K562 (cell line): ENCODE results near the gene CPED1. TPM values are rescaled to one million over a fixed set of nuclear protein-coding genes. Genes with fewer than 3 reads are reported as not detected.

Source experiments
- E2F3 ChIP-seq: fragments of 250-450 bp; sonication (Bioruptor Pico); IDR thresholded peaks from 2 replicates; pipeline ENCODE4 v1.4.0; 2020; ENCODE audit warnings: mild to moderate bottlenecking
- KLF6 ChIP-seq: fragments of 250-450 bp; sonication (Bioruptor Pico); IDR thresholded peaks from 2 replicates; pipeline ENCODE4 v1.4.0; 2020; ENCODE audit warnings: mild to moderate bottlenecking, moderate library complexity, borderline replicate concordance
- MECOM ChIP-seq: fragments of 250-450 bp; sonication (Bioruptor Pico); IDR thresholded peaks from 2 replicates; pipeline ENCODE4 v1.8.0; 2022; ENCODE audit warnings: inconsistent platforms
- SMAD4 ChIP-seq: fragments of 250-450 bp; sonication (Bioruptor Pico); conservative IDR thresholded peaks from 2 replicates; pipeline ENCODE4 v1.8.0; 2021; ENCODE audit warnings: inconsistent platforms, mild to moderate bottlenecking, moderate library complexity
- SNIP1 ChIP-seq: fragments of 450-650 bp; IDR thresholded peaks from 2 replicates; pipeline ENCODE4 v1.7.1; 2017; ENCODE audit warnings: low read depth, mild to moderate bottlenecking
- ZNF224 ChIP-seq: sonication (generic); formaldehyde crosslinking; IDR thresholded peaks from 2 replicates; pipeline ENCODE4 v1.8.0; 2022; ENCODE audit warnings: mild to moderate bottlenecking, missing genetic modification reagents
- ZNF507 ChIP-seq: conservative IDR thresholded peaks from 2 replicates; pipeline ENCODE4 v1.6.1; 2017; ENCODE audit warnings: missing genetic modification characterization, missing compliant biosample characterization
- ZNF644 ChIP-seq: fragments of 200-800 bp; sonication (Bioruptor generic); IDR thresholded peaks from 2 replicates; pipeline ENCODE4 v1.6.1; 2016; ENCODE audit warnings: low read depth, missing genetic modification characterization, missing compliant biosample characterization
- polyA plus RNA-seq, 8 experiments: library from polyadenylated mRNA; depleted of rRNA in 4 of 8; stranded (reverse) in 5 of 8; unstranded in 3 of 8; fragments of >200 nt; fragmentation: Nextera tagmentation in 2 of 8; fragmentation: Illumina TruSeq in 1 of 8; extraction: Ambion mirVana in 2 of 8; extraction: Trizol in 1 of 8; gene quantifications; 2 replicates each; pipeline versions ENCODE4 v1.2.1 to v1.2.3, GENCODE V29; 2011 to 2014; ENCODE audit warnings: inconsistent platforms in 1 of 8, missing spikeins in 1 of 8
- total RNA-seq, 7 experiments: library from RNA; depleted of rRNA in 6 of 7; stranded (reverse); fragments of >200 nt in 6 of 7; fragmentation: Illumina TruSeq in 2 of 7; extraction: Trizol in 2 of 7; gene quantifications; 2 replicates each; pipeline versions ENCODE4 v1.2.1 to v1.2.3, GENCODE V29; 2011 to 2021; ENCODE audit warnings: low replicate concordance in 1 of 7
- TF ChIP-seq, protein P1 (sequence below): fragments of 450-650 bp; IDR thresholded peaks from 2 replicates; pipeline ENCODE4 v1.6.1; 2017; ENCODE audit warnings: antibody characterized with exemption, mild to moderate bottlenecking
- TF ChIP-seq, protein P2 (sequence below): sonication (generic); IDR thresholded peaks from 2 replicates; pipeline ENCODE4 v1.6.1; 2016
- TF ChIP-seq, protein P3 (sequence below), 2 experiments: fragments of 450-650 bp; IDR thresholded peaks; 2 replicates each; pipeline ENCODE4 v1.6.1; 2016
- TF ChIP-seq, protein P4 (sequence below): IDR thresholded peaks from 2 replicates; pipeline ENCODE4 v1.6.1; 2011; ENCODE audit not compliant: insufficient read length; ENCODE audit errors: extremely low read depth
- TF ChIP-seq, protein P5 (sequence below), 2 experiments: fragments of 450-650 bp; IDR thresholded peaks; 2 replicates each; pipeline ENCODE4 v1.6.1; 2018; ENCODE audit warnings: mild to moderate bottlenecking in 2 of 2, low read depth in 1 of 2; ENCODE audit not compliant: partially characterized antibody in 2 of 2

The CPED1 gene
- total and polyA plus RNA-seq, 9 of the 15 experiments (the other 6 are each of a cell fraction or from before 2014, with no cell fraction given), result 195 to 393 (median 290) TPM

DNA sequence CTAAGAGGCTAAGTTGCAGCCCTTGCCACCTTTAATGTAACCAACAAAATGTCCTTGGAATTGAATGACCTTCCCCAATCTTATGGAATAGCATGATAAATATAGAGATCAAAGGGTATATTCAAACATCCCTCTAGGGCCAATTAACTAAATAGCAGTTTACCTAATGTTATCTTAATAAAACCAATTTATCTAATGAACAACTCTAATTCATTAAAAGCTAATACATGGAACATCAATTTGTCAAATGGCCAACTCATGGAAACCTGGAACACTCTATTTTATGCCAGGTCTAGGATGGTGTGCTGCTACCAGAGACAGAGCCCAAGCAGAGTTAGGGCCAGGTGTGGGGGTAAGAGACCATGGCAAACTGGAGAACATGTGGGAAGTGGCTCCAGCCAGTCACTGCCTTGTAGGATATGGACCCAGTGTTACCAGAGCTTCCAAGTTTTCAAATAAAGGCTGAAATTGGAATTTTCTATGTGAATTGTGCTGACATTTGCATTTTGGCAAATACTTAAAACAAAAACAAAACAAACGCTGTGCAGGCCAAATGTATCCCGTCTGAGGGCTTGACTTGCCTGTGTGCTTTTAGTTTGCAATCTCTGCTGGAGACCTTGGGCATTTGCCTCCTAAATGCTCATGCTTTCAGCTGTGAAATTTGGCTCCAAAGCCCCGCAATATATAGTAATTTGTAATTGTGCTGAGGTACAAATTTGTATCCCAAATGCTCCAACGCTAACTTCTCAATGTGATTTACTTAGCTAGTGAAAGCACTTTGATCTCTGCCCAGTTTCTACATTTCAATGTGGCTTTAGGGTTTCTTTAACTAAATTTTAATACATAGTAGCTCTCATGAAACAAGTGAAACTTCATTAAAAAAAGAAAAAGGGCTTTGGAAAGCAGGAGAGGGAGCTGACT, 55.1 kb downstream of the CPED1 start (continued):
- TF ChIP-seq, protein P1, sequence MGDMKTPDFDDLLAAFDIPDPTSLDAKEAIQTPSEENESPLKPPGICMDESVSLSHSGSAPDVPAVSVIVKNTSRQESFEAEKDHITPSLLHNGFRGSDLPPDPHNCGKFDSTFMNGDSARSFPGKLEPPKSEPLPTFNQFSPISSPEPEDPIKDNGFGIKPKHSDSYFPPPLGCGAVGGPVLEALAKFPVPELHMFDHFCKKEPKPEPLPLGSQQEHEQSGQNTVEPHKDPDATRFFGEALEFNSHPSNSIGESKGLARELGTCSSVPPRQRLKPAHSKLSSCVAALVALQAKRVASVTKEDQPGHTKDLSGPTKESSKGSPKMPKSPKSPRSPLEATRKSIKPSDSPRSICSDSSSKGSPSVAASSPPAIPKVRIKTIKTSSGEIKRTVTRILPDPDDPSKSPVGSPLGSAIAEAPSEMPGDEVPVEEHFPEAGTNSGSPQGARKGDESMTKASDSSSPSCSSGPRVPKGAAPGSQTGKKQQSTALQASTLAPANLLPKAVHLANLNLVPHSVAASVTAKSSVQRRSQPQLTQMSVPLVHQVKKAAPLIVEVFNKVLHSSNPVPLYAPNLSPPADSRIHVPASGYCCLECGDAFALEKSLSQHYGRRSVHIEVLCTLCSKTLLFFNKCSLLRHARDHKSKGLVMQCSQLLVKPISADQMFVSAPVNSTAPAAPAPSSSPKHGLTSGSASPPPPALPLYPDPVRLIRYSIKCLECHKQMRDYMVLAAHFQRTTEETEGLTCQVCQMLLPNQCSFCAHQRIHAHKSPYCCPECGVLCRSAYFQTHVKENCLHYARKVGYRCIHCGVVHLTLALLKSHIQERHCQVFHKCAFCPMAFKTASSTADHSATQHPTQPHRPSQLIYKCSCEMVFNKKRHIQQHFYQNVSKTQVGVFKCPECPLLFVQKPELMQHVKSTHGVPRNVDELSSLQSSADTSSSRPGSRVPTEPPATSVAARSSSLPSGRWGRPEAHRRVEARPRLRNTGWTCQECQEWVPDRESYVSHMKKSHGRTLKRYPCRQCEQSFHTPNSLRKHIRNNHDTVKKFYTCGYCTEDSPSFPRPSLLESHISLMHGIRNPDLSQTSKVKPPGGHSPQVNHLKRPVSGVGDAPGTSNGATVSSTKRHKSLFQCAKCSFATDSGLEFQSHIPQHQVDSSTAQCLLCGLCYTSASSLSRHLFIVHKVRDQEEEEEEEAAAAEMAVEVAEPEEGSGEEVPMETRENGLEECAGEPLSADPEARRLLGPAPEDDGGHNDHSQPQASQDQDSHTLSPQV, result peak; percentile 83
- TF ChIP-seq ZNF224 (no peak), E2F3 (CRISPR knock-in tag) (0 out of 2 replicates have a peak, but pooled peaks have one; percentile 45), SMAD4 (CRISPR knock-in tag) (peak; percentile 68), KLF6 (CRISPR knock-in tag) (0 out of 2 replicates have a peak, but pooled peaks have one; percentile 32), ZNF507 (0 out of 2 replicates have a peak, but pooled peaks have one; percentile 20), MECOM (CRISPR knock-in tag) (peak; percentile 39; the same call in 1 of the 2 replicates), ZNF644 (tag) (peak; percentile 76; the same call in 1 of the 2 replicates), SNIP1 (0 out of 2 replicates have a peak, but pooled peaks have one; percentile 18)
- TF ChIP-seq, protein P2, sequence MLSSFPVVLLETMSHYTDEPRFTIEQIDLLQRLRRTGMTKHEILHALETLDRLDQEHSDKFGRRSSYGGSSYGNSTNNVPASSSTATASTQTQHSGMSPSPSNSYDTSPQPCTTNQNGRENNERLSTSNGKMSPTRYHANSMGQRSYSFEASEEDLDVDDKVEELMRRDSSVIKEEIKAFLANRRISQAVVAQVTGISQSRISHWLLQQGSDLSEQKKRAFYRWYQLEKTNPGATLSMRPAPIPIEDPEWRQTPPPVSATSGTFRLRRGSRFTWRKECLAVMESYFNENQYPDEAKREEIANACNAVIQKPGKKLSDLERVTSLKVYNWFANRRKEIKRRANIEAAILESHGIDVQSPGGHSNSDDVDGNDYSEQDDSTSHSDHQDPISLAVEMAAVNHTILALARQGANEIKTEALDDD, result 0 out of 2 replicates have a peak, but pooled peaks have one; percentile 20
- TF ChIP-seq, protein P3, sequence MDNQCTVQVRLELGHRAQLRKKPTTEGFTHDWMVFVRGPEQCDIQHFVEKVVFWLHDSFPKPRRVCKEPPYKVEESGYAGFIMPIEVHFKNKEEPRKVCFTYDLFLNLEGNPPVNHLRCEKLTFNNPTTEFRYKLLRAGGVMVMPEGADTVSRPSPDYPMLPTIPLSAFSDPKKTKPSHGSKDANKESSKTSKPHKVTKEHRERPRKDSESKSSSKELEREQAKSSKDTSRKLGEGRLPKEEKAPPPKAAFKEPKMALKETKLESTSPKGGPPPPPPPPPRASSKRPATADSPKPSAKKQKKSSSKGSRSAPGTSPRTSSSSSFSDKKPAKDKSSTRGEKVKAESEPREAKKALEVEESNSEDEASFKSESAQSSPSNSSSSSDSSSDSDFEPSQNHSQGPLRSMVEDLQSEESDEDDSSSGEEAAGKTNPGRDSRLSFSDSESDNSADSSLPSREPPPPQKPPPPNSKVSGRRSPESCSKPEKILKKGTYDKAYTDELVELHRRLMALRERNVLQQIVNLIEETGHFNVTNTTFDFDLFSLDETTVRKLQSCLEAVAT (IDR thresholded peaks at IDR 0.05), result 0 out of 4 replicates have a peak, but pooled peaks have one; percentile 37 to 42
- TF ChIP-seq, protein P4, sequence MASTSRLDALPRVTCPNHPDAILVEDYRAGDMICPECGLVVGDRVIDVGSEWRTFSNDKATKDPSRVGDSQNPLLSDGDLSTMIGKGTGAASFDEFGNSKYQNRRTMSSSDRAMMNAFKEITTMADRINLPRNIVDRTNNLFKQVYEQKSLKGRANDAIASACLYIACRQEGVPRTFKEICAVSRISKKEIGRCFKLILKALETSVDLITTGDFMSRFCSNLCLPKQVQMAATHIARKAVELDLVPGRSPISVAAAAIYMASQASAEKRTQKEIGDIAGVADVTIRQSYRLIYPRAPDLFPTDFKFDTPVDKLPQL, result no peak
- TF ChIP-seq, protein P5, sequence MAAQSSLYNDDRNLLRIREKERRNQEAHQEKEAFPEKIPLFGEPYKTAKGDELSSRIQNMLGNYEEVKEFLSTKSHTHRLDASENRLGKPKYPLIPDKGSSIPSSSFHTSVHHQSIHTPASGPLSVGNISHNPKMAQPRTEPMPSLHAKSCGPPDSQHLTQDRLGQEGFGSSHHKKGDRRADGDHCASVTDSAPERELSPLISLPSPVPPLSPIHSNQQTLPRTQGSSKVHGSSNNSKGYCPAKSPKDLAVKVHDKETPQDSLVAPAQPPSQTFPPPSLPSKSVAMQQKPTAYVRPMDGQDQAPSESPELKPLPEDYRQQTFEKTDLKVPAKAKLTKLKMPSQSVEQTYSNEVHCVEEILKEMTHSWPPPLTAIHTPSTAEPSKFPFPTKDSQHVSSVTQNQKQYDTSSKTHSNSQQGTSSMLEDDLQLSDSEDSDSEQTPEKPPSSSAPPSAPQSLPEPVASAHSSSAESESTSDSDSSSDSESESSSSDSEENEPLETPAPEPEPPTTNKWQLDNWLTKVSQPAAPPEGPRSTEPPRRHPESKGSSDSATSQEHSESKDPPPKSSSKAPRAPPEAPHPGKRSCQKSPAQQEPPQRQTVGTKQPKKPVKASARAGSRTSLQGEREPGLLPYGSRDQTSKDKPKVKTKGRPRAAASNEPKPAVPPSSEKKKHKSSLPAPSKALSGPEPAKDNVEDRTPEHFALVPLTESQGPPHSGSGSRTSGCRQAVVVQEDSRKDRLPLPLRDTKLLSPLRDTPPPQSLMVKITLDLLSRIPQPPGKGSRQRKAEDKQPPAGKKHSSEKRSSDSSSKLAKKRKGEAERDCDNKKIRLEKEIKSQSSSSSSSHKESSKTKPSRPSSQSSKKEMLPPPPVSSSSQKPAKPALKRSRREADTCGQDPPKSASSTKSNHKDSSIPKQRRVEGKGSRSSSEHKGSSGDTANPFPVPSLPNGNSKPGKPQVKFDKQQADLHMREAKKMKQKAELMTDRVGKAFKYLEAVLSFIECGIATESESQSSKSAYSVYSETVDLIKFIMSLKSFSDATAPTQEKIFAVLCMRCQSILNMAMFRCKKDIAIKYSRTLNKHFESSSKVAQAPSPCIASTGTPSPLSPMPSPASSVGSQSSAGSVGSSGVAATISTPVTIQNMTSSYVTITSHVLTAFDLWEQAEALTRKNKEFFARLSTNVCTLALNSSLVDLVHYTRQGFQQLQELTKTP (IDR thresholded peaks at IDR 0.05; ENCODE audit: low read depth in 1 of 2, partially characterized antibody in 2 of 2), result peak in 1 of 2 experiments; percentile 34
